Endothelial cell of umbilical vein (primary cell): ENCODE measurements around the gene LIAS. TPM values are rescaled to one million over a fixed set of nuclear protein-coding genes. Genes with fewer than 3 reads are reported as not detected.

Source experiments
- BruUV-seq: library from RNA; stranded (reverse); fragments of 400-500 nt; replicated peaks from 2 replicates; lab custom pipeline; 2021; lab: Mats Ljungman, UMichigan
- CTCF ChIA-PET: fragments of 300-600, 350-600 bp; sonication (Branson Sonifier 250); formaldehyde crosslinking; loops from one replicate; lab custom pipeline; 2021; ENCODE audit warnings: antibody characterized with exemption, inconsistent platforms; lab: Charles Lee
- POLR2A ChIA-PET: fragments of 300-600, 350-600 bp; sonication (Branson Sonifier 250); formaldehyde crosslinking; loops from one replicate; lab custom pipeline; 2021; ENCODE audit warnings: antibody characterized with exemption, inconsistent platforms; lab: Charles Lee
- DNase-seq: peaks from one replicate; pipeline ENCODE4 v3.0.0-alpha.2; 2011; ENCODE audit warnings: low read depth, low spot score
- FAIRE-seq: peaks from 2 replicates; lab custom pipeline; 2011; peaks lifted over from hg19 to GRCh38; lab: Jason Lieb, UNC
- H2AFZ ChIP-seq: 2 replicates; pipeline ENCODE4 v1.6.0; 2012; ENCODE audit warnings: low read depth, low read length, control low read depth, inconsistent platforms
- H3K27ac ChIP-seq: 2 replicates; pipeline ENCODE4 v1.5.1; 2011; ENCODE audit warnings: low read depth, mild to moderate bottlenecking, control low read depth, low read length, moderate library complexity; ENCODE audit not compliant: insufficient read depth
- H3K27me3 ChIP-seq, 2 experiments: 2 replicates each; pipeline versions ENCODE4 v1.6.0 to v1.6.1; 2011; ENCODE audit warnings: low read length in 2 of 2, mixed read lengths in 1 of 2; ENCODE audit not compliant: control insufficient read depth in 2 of 2, insufficient read depth in 2 of 2
- H3K36me3 ChIP-seq, 2 experiments: 2 replicates in 1 of 2; 3 replicates in 1 of 2; pipeline ENCODE4 v1.5.1; 2011; ENCODE audit warnings: low read length in 2 of 2, mild to moderate bottlenecking in 1 of 2, moderate library complexity in 1 of 2; ENCODE audit not compliant: control insufficient read depth in 2 of 2, insufficient read depth in 2 of 2; ENCODE audit errors: extremely low read depth in 1 of 2
- H3K4me1 ChIP-seq: 3 replicates; pipeline ENCODE4 v1.5.1; 2011; ENCODE audit warnings: mild to moderate bottlenecking, low read length; ENCODE audit not compliant: control insufficient read depth, insufficient read depth; ENCODE audit errors: extremely low read depth
- H3K4me2 ChIP-seq: 2 replicates; pipeline ENCODE4 v1.6.1; 2011; ENCODE audit warnings: low read length, control low read depth, mixed read lengths; ENCODE audit not compliant: insufficient read depth
- H3K4me3 ChIP-seq, 3 experiments: fragments of 200-600 bp in 1 of 3; sonication (generic), shearing (Covaris generic) in 1 of 3; replicated peaks in 1 of 3; 2 replicates each; pipeline ENCODE4 v1.5.1; 2011 to 2016; ENCODE audit warnings: control low read depth in 3 of 3, low read length in 3 of 3, mild to moderate bottlenecking in 2 of 3, inconsistent platforms in 1 of 3, low read depth in 1 of 3, moderate library complexity in 1 of 3; ENCODE audit not compliant: insufficient read depth in 1 of 3
- H3K79me2 ChIP-seq: 2 replicates; pipeline ENCODE4 v1.6.0; 2012; ENCODE audit warnings: low read length, inconsistent platforms; ENCODE audit not compliant: control insufficient read depth, insufficient read depth
- H3K9ac ChIP-seq: replicated peaks from 2 replicates; pipeline ENCODE3; 2011; ENCODE audit warnings: low read length, control low read depth; ENCODE audit not compliant: insufficient read depth; ENCODE audit errors: extremely low read depth
- H3K9me1 ChIP-seq: replicated peaks from 3 replicates; pipeline ENCODE4 v1.6.0; 2011; ENCODE audit warnings: mild to moderate bottlenecking, low read length; ENCODE audit not compliant: control insufficient read depth, insufficient read depth; ENCODE audit errors: extremely low read depth
- H3K9me3 ChIP-seq: replicated peaks from 2 replicates; pipeline ENCODE4 v1.5.1; 2012; ENCODE audit warnings: low read length, inconsistent platforms; ENCODE audit not compliant: control insufficient read depth, insufficient read depth
- H4K20me1 ChIP-seq: replicated peaks from 2 replicates; pipeline ENCODE3; 2011; ENCODE audit warnings: mild to moderate bottlenecking, low read length; ENCODE audit not compliant: control insufficient read depth, insufficient read depth; ENCODE audit errors: extremely low read depth
- EZH2 ChIP-seq: IDR thresholded peaks from 2 replicates; pipeline ENCODE4 v1.6.1; 2012; ENCODE audit warnings: borderline replicate concordance, low read depth, mild to moderate bottlenecking, moderate library complexity, low read length, inconsistent platforms; ENCODE audit not compliant: severe bottlenecking
- FOS ChIP-seq: IDR thresholded peaks from 2 replicates; pipeline ENCODE4 v1.6.1; 2011; ENCODE audit warnings: mild to moderate bottlenecking, low read length, moderate library complexity, borderline replicate concordance; ENCODE audit not compliant: insufficient read depth
- GATA2 ChIP-seq: IDR thresholded peaks from 2 replicates; pipeline ENCODE4 v1.7.0; 2011; ENCODE audit warnings: low read depth, mild to moderate bottlenecking, moderate library complexity, mixed read lengths, low read length; ENCODE audit not compliant: insufficient read length, insufficient read depth
- JUN ChIP-seq: IDR thresholded peaks from 2 replicates; pipeline ENCODE4 v1.6.1; 2011; ENCODE audit warnings: borderline replicate concordance, low read depth; ENCODE audit not compliant: insufficient read length, insufficient read depth
- MYC ChIP-seq: IDR thresholded peaks from one replicate; pipeline ENCODE4 v1.6.1; 2011; ENCODE audit warnings: mild to moderate bottlenecking, low read depth, low read length
- POLR2A ChIP-seq: IDR thresholded peaks from 2 replicates; pipeline ENCODE4 v1.6.1; 2012; ENCODE audit warnings: low read depth, mild to moderate bottlenecking, control low read depth, low read length
- POLR2AphosphoS5 ChIP-seq: IDR thresholded peaks from 2 replicates; pipeline ENCODE4 v1.6.1; 2012; ENCODE audit warnings: low read depth, mild to moderate bottlenecking, control low read depth, low read length, moderate library complexity; ENCODE audit not compliant: insufficient read depth
- dilution Hi-C: fragments of 300-500 bp; cut with MboI; formaldehyde crosslinking; loops from one replicate; pipeline ENCODE4 v1.15.0; 2019; ENCODE audit warnings: low sequenced_read_pairs; ENCODE audit not compliant: extremely low pct_ligation_motif_present
- intact Hi-C: fragments of 100-400 bp; cut with micrococcal nuclease; formaldehyde crosslinking; loops from one replicate; pipeline ENCODE4 v1.10.0; 2022
- polyA plus RNA-seq, 4 experiments: library from polyadenylated mRNA; depleted of rRNA in 3 of 4; stranded (reverse) in 3 of 4; unstranded in 1 of 4; fragments of >200 nt; gene quantifications; 2 replicates each; pipeline versions ENCODE4 v1.2.1 to v1.2.3, GENCODE V29; 2011 to 2012; ENCODE audit warnings: missing spikeins in 1 of 4
- total RNA-seq: library from RNA; stranded (reverse); gene quantifications from 2 replicates; pipeline ENCODE4 v1.2.3, GENCODE V29; 2021
- TF ChIP-seq, protein P1 (sequence below), 2 donors: IDR thresholded peaks; 1 replicate in 1 of 2; 2 replicates in 1 of 2; pipeline ENCODE4 v1.5.1; 2011; ENCODE audit warnings: low read length in 2 of 2, mild to moderate bottlenecking in 2 of 2, moderate library complexity in 2 of 2, control low read depth in 1 of 2, inconsistent platforms in 1 of 2, low read depth in 1 of 2; ENCODE audit not compliant: insufficient read depth in 1 of 2; ENCODE audit errors: extremely low read depth in 1 of 2
- TF ChIP-seq, protein P2 (sequence below): IDR thresholded peaks from 2 replicates; pipeline ENCODE4 v1.6.1; 2011; ENCODE audit not compliant: insufficient read depth, insufficient read length

Gene LIAS
- total and polyA plus RNA-seq, 2 donors (not counting 3 experiments of a cell fraction or from before 2014, with no cell fraction given) = 5.5 to 11.3 TPM

DNA sequence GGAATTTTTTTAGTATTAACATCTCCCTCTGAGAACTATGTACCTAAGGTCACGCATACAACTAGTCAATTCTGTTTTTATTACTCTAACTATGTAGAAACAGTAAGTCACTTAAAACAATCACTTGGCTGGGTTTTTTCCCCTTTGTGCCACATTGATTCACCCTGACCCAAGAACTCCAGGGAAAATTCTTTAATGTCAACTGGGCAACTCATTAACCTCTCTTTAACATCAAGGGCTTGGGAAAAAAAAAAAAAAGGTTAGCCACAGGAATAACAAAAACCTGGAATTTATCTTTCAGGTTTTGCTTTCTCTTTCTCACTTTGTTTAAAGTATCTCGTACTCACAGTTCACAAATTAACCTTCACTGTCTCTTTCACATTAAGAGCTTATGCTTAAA lies 8.2 kb upstream of the LIAS start:
- no peak overlapping the region for H2AFZ ChIP-seq
- CTCF ChIA-PET = no interaction called here
- POLR2A ChIA-PET = interaction anchor here (0.7 kb wide), 3 partner anchors 22 to 529 kb away, joined by 3 to 5 read pairs (median 4); no protein-coding TSS in a partner anchor
- FAIRE-seq (no peak), DNase-seq (no peak)
- no peak overlapping the region for H3K9ac ChIP-seq
- H3K4me2 ChIP-seq = no peak overlapping the region
- H3K9me1 ChIP-seq = no peaks in the 10 kb centered on the region
- H4K20me1 ChIP-seq = peaks cover 7% of the 10 kb centered on the region
- H3K4me3 ChIP-seq = no peak overlapping the region
- H3K27me3 ChIP-seq = no peaks in the 10 kb centered on the region
- H3K27ac ChIP-seq = no peak overlapping the region
- H3K36me3 ChIP-seq = peaks cover 14 to 34% of the 10 kb centered on the region in 2 experiments
- no peaks in the 10 kb centered on the region for H3K9me3 ChIP-seq
- dilution Hi-C loops (no loop called here), intact Hi-C loops (no loop called here)
- TF ChIP-seq POLR2A = no peak
- TF ChIP-seq, protein P1, sequence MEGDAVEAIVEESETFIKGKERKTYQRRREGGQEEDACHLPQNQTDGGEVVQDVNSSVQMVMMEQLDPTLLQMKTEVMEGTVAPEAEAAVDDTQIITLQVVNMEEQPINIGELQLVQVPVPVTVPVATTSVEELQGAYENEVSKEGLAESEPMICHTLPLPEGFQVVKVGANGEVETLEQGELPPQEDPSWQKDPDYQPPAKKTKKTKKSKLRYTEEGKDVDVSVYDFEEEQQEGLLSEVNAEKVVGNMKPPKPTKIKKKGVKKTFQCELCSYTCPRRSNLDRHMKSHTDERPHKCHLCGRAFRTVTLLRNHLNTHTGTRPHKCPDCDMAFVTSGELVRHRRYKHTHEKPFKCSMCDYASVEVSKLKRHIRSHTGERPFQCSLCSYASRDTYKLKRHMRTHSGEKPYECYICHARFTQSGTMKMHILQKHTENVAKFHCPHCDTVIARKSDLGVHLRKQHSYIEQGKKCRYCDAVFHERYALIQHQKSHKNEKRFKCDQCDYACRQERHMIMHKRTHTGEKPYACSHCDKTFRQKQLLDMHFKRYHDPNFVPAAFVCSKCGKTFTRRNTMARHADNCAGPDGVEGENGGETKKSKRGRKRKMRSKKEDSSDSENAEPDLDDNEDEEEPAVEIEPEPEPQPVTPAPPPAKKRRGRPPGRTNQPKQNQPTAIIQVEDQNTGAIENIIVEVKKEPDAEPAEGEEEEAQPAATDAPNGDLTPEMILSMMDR (IDR thresholded peaks at IDR 0.05; ENCODE audit: extremely low read depth in 1 of 2, insufficient read depth in 1 of 2, low read depth in 1 of 2, low read length in 2 of 2) = no peak
- TF ChIP-seq GATA2 = no peak
- peak; percentile 33 for TF ChIP-seq POLR2AphosphoS5
- no TSS peak for BruUV-seq
- H3K4me1 ChIP-seq = peaks cover 8% of the 10 kb centered on the region
- peaks cover 9% of the 10 kb centered on the region for H3K79me2 ChIP-seq

DNA sequence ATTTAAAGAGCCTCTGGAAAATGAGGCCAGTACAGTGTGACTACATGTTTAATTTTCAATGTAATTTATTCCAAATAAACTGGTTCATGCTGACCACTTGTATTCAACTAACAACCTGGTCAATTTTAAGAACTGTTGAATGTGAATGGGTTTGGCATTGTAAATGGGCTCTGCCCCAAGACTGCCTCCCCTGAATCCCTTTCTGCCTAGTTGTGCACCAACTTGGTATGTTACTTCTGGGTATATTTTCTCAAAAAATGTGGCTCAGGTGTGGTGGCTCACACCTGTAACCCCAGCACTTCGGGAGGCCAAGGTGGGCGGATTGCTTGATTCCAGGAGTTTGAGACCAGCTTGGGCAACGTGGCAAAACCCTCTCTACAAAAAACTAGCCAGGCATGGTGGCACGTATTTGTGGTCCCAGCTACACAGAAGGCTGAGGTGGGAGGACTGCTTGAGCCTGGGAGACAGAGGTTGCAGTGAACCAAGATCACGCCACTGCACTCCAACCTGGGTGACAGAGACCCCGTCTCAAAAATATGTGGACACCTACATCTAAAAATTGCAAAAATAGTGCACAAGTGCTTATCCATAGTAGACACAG lies 7.3 kb upstream of the LIAS start:
- FAIRE-seq (no peak), DNase-seq (no peak)
- intact Hi-C loops (no loop called here), dilution Hi-C loops (no loop called here)
- Histone ChIP-seq H3K27ac (no peak overlapping the region), H3K9me1 (no peaks in the 10 kb centered on the region), H3K27me3 (no peaks in the 10 kb centered on the region), H3K36me3 (peaks cover 14 to 41% of the 10 kb centered on the region in 2 experiments), H3K9me3 (no peaks in the 10 kb centered on the region), H3K4me1 (peaks cover 16% of the 10 kb centered on the region), H3K4me3 (no peak overlapping the region), H3K4me2 (no peak overlapping the region), H4K20me1 (peaks cover 10% of the 10 kb centered on the region), H2AFZ (no peak overlapping the region), H3K79me2 (peaks cover 18% of the 10 kb centered on the region), H3K9ac (no peak overlapping the region)
- ChIA-PET POLR2A (interaction anchor here (0.6 to 0.7 kb wide), 4 partner anchors 23 to 528 kb away, joined by 3 to 5 read pairs (median 4); no protein-coding TSS in a partner anchor), CTCF (no interaction called here)
- BruUV-seq = no TSS peak
- TF ChIP-seq POLR2A = no peak
- no peak for TF ChIP-seq GATA2
- no peak for TF ChIP-seq EZH2
- TF ChIP-seq MYC = no peak
- no peak for TF ChIP-seq POLR2AphosphoS5
- no peak for TF ChIP-seq JUN
- TF ChIP-seq FOS = no peak
- TF ChIP-seq, protein P1 (IDR thresholded peaks at IDR 0.05; ENCODE audit: extremely low read depth in 1 of 2, insufficient read depth in 1 of 2, low read depth in 1 of 2, low read length in 2 of 2) = no peak
- TF ChIP-seq, protein P2, sequence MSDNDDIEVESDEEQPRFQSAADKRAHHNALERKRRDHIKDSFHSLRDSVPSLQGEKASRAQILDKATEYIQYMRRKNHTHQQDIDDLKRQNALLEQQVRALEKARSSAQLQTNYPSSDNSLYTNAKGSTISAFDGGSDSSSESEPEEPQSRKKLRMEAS = no peak
